Lower lobe of right lung (tissue), 2 donors: Measurements from ENCODE around the gene CHD9NB. TPM values are rescaled to one million over a fixed set of nuclear protein-coding genes. Genes with fewer than 3 reads are reported as not detected.
"Not testable (repeated sequence)": the region's sequence is repeated elsewhere in the genome, so short reads cannot be mapped to it uniquely, and the experiment has no call there.

Experiments used
- ATAC-seq, 2 donors: fragments of 200-7000 bp; cut with Tn5 transposase; one replicate each; pipeline ENCODE4 v1.9.1; 2020 to 2022; ENCODE audit warnings: mild to moderate bottlenecking in 2 of 2, moderate library complexity in 2 of 2
- DNase-seq: peaks from one replicate; pipeline ENCODE4 v3.0.0-alpha.2; 2020
- H3K27ac ChIP-seq: fragments of 200-600 bp; one replicate; pipeline ENCODE4 v1.8.0; 2022
- H3K27me3 ChIP-seq: fragments of 200-600 bp; one replicate; pipeline ENCODE4 v1.8.0; 2022; ENCODE audit warnings: low read depth
- H3K36me3 ChIP-seq: fragments of 200-600 bp; one replicate; pipeline ENCODE4 v1.8.0; 2022; ENCODE audit warnings: mild to moderate bottlenecking
- H3K4me1 ChIP-seq: fragments of 200-600 bp; one replicate; pipeline ENCODE4 v1.8.0; 2022
- H3K4me3 ChIP-seq: fragments of 200-600 bp; one replicate; pipeline ENCODE4 v1.8.0; 2022; ENCODE audit warnings: mild to moderate bottlenecking
- H3K9me3 ChIP-seq: fragments of 200-600 bp; one replicate; pipeline ENCODE4 v1.8.0; 2022
- intact Hi-C: fragments of 100-400 bp; cut with DNase I; formaldehyde crosslinking; loops from one replicate; pipeline ENCODE4 v1.11.0; 2022
- total RNA-seq: library from RNA; stranded (reverse); fragmentation: NEBNext Ultra II Directional; extraction: Animal tissue kit (Norgen Biotek cat#: 25700); gene quantifications from one replicate; pipeline ENCODE4 v1.2.1, GENCODE V29; 2021
- TF ChIP-seq, protein P1 (sequence below): fragments of 200-600 bp; IDR thresholded peaks from one replicate; pipeline ENCODE4 v1.8.0; 2022; ENCODE audit warnings: antibody characterized with exemption, mild to moderate bottlenecking
- donor health status: DM: no; HTN: yes; CAD: no; lungs with severe emphysema.

The CHD9NB gene
- total RNA-seq, 1 donor from 2014 or later = 12.4 TPM

DNA sequence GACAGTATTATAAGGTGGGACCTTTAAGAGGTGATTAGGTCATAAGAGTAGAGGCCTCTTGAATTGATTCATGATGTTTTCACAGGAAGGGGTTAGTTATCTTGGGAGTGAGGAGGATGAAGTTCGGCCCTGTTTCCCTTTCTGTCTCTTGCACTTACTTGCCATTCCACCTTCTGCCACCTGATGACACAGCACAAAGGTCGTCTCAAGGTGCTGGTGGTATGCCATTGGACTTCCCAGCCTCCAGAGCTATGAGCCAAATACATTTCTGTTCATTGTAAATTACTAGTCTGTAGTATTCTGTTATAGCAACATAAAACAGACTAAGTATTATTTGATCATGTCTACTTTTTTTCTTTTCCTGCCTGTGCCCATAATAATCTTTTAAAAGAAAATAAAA, 25.6 kb upstream of the CHD9NB start:
- ATAC-seq (no peak), DNase-seq (no peak)
- Histone ChIP-seq H3K36me3 (no peaks in the 10 kb centered on the region), H3K4me1 (peaks cover 35% of the 10 kb centered on the region), H3K27me3 (no peaks in the 10 kb centered on the region), H3K4me3 (no peak overlapping the region), H3K27ac (no peak overlapping the region), H3K9me3 (no peaks in the 10 kb centered on the region)
- intact Hi-C loops = no loop called here
- TF ChIP-seq, protein P1, sequence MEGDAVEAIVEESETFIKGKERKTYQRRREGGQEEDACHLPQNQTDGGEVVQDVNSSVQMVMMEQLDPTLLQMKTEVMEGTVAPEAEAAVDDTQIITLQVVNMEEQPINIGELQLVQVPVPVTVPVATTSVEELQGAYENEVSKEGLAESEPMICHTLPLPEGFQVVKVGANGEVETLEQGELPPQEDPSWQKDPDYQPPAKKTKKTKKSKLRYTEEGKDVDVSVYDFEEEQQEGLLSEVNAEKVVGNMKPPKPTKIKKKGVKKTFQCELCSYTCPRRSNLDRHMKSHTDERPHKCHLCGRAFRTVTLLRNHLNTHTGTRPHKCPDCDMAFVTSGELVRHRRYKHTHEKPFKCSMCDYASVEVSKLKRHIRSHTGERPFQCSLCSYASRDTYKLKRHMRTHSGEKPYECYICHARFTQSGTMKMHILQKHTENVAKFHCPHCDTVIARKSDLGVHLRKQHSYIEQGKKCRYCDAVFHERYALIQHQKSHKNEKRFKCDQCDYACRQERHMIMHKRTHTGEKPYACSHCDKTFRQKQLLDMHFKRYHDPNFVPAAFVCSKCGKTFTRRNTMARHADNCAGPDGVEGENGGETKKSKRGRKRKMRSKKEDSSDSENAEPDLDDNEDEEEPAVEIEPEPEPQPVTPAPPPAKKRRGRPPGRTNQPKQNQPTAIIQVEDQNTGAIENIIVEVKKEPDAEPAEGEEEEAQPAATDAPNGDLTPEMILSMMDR = no peak

DNA sequence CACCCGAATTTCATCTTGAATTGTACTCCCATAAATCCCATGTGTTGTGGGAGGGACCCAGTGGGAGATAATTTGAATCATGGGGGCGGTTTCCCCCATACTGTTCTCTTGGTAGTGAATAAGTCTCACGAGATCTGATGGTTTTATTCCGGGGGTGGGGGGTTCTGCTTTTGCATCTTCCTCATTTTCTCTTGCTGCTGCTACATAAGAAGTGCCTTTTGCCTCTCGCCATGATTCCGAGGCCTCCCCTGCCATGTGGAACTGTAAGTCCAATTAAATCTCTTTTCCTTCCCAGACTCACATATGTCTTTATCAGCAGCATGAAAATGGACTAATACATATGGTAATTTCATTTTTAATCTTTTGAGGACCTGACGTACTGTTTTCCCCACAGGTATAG, 22.8 kb upstream of the CHD9NB start:
- H3K4me1 ChIP-seq = peaks cover 40% of the 10 kb centered on the region
- H3K4me3 ChIP-seq, intact Hi-C loops, H3K9me3 ChIP-seq, H3K36me3 ChIP-seq, ATAC-seq, H3K27me3 ChIP-seq, H3K27ac ChIP-seq, DNase-seq: not testable (repeated sequence)

DNA sequence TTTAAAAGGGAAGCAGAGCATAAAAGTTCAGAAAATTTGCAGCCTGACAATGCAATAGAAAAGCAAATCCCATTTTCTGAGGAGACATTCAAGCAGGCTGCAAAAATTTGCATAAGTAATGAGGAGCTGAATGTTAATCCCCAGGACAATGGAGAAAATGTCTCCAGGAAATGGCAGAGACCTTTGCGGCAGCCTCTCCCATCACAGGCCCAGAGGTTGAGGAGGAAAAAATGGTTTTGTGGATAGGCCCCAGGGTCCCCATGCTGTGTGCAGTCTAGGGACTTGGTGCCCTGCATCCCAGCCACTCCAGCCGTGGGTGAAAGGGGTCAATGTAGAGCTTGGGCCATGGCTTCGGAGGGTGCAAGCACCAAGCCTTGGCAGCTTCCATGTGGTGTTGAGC, 21.6 kb upstream of the CHD9NB start:
- H3K4me3 ChIP-seq, intact Hi-C loops, H3K9me3 ChIP-seq, DNase-seq, H3K36me3 ChIP-seq, H3K27me3 ChIP-seq, H3K27ac ChIP-seq, ATAC-seq: not testable (repeated sequence)
- H3K4me1 ChIP-seq = peaks cover 40% of the 10 kb centered on the region

DNA sequence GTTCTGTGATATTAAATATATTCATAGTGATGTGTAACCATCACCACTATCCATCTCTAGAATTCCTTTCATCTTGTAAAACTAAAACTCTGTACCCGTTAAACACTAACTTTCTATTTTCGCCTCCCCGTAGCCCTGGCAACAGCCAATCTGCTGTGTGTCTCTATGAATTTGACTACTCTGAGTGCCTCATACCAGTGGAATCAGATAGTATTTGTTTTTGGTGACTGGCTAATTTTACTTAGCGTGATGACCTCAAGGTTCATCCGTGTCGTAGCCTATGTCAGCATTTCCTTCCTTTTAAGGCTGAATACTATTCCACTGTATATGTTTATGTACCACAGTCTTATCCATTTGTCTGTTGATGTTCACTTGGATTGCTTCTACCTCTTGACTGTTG, 20.3 kb upstream of the CHD9NB start:
- intact Hi-C loops = no loop called here
- DNase-seq (no peak), ATAC-seq (no peak)
- TF ChIP-seq, protein P1 = no peak
- Histone ChIP-seq H3K9me3 (no peaks in the 10 kb centered on the region), H3K4me1 (peaks cover 53% of the 10 kb centered on the region), H3K4me3 (no peak overlapping the region), H3K27me3 (no peaks in the 10 kb centered on the region), H3K36me3 (no peaks in the 10 kb centered on the region), H3K27ac (peak overlapping the region; percentile 64)

DNA sequence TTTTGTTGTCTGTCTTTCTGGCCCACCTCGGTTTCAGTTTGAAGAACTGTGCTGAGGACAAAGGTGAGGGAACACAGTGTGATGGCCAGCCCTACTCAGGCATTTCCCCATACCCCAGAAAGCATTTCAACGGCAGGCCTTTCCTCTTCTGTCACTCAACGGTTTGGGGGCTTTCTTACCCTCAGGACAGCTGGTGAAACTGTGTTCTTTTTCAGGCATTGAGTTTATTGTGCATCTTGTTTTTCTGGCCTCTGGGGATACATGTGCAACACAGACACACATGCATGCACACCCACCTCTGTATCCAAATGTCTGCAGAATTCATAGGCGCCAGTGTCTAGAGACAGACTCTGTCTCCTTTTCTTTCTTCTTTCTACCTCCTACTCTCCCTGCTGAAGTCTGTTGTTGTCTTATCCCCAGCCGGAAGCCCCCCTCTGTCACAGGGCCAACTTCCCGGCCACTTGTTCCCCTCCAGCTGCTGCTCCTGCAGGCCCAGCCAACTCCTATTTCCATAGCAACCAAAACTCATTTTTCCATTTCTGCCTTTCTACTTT, 19.1 kb upstream of the CHD9NB start:
- H3K27me3 ChIP-seq = no peaks in the 10 kb centered on the region
- peak overlapping the region; percentile 64 for H3K27ac ChIP-seq
- H3K4me3 ChIP-seq = no peak overlapping the region
- DNase-seq = peak; percentile 63
- TF ChIP-seq, protein P1 = no peak
- peak; percentile 40 to 52 for ATAC-seq
- no peaks in the 10 kb centered on the region for H3K36me3 ChIP-seq
- intact Hi-C loops = no loop called here
- H3K9me3 ChIP-seq = no peaks in the 10 kb centered on the region
- H3K4me1 ChIP-seq = peaks cover 55% of the 10 kb centered on the region

DNA sequence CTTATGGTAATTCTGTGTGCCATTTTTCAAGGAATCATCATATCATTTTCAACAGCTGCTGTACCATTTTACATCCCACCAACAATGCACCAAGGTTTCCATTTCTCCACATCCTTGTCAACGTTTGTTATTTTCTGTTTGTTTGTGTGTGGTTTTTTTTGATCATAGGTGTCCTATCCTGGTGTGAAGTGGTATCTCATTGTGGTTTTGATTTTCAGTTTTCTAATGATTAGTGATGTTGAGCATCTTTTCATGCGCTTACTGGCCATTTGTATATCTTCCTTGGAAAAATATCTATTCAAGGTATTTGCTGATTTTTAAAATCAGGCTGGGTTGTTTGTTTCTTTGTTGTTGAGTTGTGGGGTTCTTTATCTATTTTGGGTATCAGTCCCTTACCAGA, 17.1 kb upstream of the CHD9NB start:
- no peak for DNase-seq
- peaks cover 75% of the 10 kb centered on the region for H3K4me1 ChIP-seq

More for the DNA sequence above, 17.1 kb upstream of the CHD9NB start:
- Histone ChIP-seq H3K27me3 (no peaks in the 10 kb centered on the region), H3K36me3 (no peaks in the 10 kb centered on the region), H3K27ac (no peak overlapping the region), H3K4me3 (no peak overlapping the region), H3K9me3 (no peaks in the 10 kb centered on the region)
- intact Hi-C loops = no loop called here
- no peak for ATAC-seq
- TF ChIP-seq, protein P1 = no peak
